Mesendoderm (in vitro differentiated cells): ENCODE measurements around the gene PAOX. TPM values are rescaled to one million over a fixed set of nuclear protein-coding genes. Genes with fewer than 3 reads are reported as not detected.

Experiments used
- DNase-seq: peaks from one replicate; pipeline ENCODE4 v3.0.0; 2013
- H2AK5ac ChIP-seq: 2 replicates; pipeline ENCODE4 v1.6.1; 2013; ENCODE audit warnings: low read length, inconsistent platforms
- H2BK120ac ChIP-seq: 2 replicates; pipeline ENCODE4 v1.6.1; 2013; ENCODE audit warnings: low read depth, mild to moderate bottlenecking, low read length, moderate library complexity, mixed read lengths
- H2BK15ac ChIP-seq: replicated peaks from 2 replicates; pipeline ENCODE4 v1.6.1; 2013; ENCODE audit warnings: low read depth, mild to moderate bottlenecking, moderate library complexity
- H2BK5ac ChIP-seq: 2 replicates; pipeline ENCODE4 v1.6.1; 2013; ENCODE audit warnings: low read length, inconsistent platforms
- H3K18ac ChIP-seq: 2 replicates; pipeline ENCODE4 v1.6.1; 2013; ENCODE audit warnings: mild to moderate bottlenecking, low read length, mixed read lengths
- H3K23ac ChIP-seq: one replicate; pipeline ENCODE4 v1.6.1; 2013; ENCODE audit warnings: low read length
- H3K27ac ChIP-seq: 2 replicates; pipeline ENCODE4 v1.5.1; 2013; ENCODE audit warnings: low read depth, mild to moderate bottlenecking, inconsistent platforms, low read length, moderate library complexity
- H3K27me3 ChIP-seq: 2 replicates; pipeline ENCODE4 v1.6.1; 2013; ENCODE audit warnings: low read length, control low read depth, mild to moderate bottlenecking, inconsistent platforms; ENCODE audit not compliant: insufficient read depth, poor library complexity
- H3K36me3 ChIP-seq: 2 replicates; pipeline ENCODE4 v1.6.1; 2013; ENCODE audit warnings: low read length, inconsistent platforms; ENCODE audit not compliant: control insufficient read depth, insufficient read depth
- H3K4ac ChIP-seq: one replicate; pipeline ENCODE4 v1.6.1; 2013; ENCODE audit warnings: low read depth, mild to moderate bottlenecking, low read length, moderate library complexity
- H3K4me1 ChIP-seq: 2 replicates; pipeline ENCODE4 v1.6.1; 2013; ENCODE audit warnings: low read depth, low read length, inconsistent platforms; ENCODE audit not compliant: control insufficient read depth
- H3K4me2 ChIP-seq: 2 replicates; pipeline ENCODE4 v1.6.1; 2013; ENCODE audit warnings: low read length
- H3K4me3 ChIP-seq: 2 replicates; pipeline ENCODE4 v1.5.1; 2013; ENCODE audit warnings: mild to moderate bottlenecking, low read length
- H3K56ac ChIP-seq: one replicate; pipeline ENCODE4 v1.6.1; 2013; ENCODE audit warnings: low read length
- H3K79me1 ChIP-seq: 2 replicates; pipeline ENCODE4 v1.6.1; 2013; ENCODE audit warnings: low read length, inconsistent platforms
- H3K79me2 ChIP-seq: 2 replicates; pipeline ENCODE4 v1.6.1; 2013; ENCODE audit warnings: mild to moderate bottlenecking, low read length; ENCODE audit not compliant: control insufficient read depth, insufficient read depth
- H3K9ac ChIP-seq: 2 replicates; pipeline ENCODE4 v1.6.1; 2013; ENCODE audit warnings: low read length, inconsistent platforms
- H4K5ac ChIP-seq: one replicate; pipeline ENCODE4 v1.6.1; 2013; ENCODE audit warnings: low read length
- H4K8ac ChIP-seq: one replicate; pipeline ENCODE4 v1.6.1; 2013; ENCODE audit warnings: low read depth, mild to moderate bottlenecking, control low read depth, low read length, moderate library complexity
- WGBS: extraction: QIAGEN DNeasy Blood & Tissue Kit; methylation state at CpG from one replicate; pipeline ENCODE4 v1.1.7; 2013; ENCODE audit warnings: low lambda C conversion rate, missing lambda C conversion rate; ENCODE audit not compliant: insufficient coverage; ENCODE audit errors: extremely low coverage; 5-methylcytosine and 5-hydroxymethylcytosine counted together
- small RNA-seq: library from polyadenylated mRNA; stranded (forward); fragments of <200 nt; extraction: miRNeasy Mini kit (QIAGEN cat#:217004); gene quantifications from one replicate; pipeline ENCODE3, GENCODE V24; 2013; ENCODE audit not compliant: insufficient read depth

Gene PAOX

DNA sequence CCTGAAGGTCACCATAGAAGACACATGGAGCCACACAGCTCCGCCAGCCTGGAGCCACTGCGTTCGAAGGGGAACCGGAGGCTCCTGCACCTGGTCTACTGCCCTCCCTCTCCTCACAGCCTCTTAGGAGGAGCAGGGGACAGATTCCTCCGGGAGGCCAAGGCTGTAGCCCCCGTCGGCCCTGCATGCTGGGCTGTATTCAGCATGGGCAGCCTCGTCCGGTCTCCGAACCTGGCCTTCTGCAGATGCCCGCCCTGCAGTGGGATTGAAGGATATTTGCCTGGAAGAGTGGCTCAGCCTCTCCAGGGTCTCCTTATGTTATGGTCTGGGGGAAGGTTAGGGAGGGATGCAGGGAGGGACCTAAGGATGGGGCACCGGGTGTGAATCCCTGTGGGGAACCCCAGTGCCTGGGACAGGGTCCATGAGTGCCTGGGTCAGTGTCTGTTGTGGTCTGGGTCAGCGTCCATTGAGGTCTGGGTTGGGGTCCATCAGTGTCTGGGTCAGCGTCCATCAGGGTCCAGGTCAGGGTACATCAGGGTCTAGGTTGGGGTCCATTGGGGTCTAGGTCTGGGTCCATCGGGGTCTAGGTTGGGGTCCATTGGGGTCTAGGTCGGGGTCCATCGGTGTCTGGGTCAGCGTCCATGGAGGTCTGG, 61.7 kb downstream of the PAOX start:
- Histone ChIP-seq H3K79me1 (no peaks in the 10 kb centered on the region), H3K27me3 (no peaks in the 10 kb centered on the region), H2BK120ac (no peak overlapping the region), H3K56ac (no peak overlapping the region), H3K79me2 (no peaks in the 10 kb centered on the region), H3K4ac (no peak overlapping the region), H3K27ac (no peak overlapping the region), H4K8ac (no peak overlapping the region), H4K5ac (no peak overlapping the region), H2AK5ac (no peak overlapping the region), H3K18ac (no peak overlapping the region), H3K23ac (no peak overlapping the region), H3K4me2 (no peak overlapping the region), H3K4me3 (no peak overlapping the region), H2BK15ac (no peak overlapping the region), H2BK5ac (no peak overlapping the region), H3K4me1 (no peaks in the 10 kb centered on the region), H3K36me3 (no peaks in the 10 kb centered on the region), H3K9ac (no peak overlapping the region)
- no CpG with 5 or more reads among the region's 18 CpGs for WGBS
- no peak for DNase-seq

Small RNA genes lying within 50 kb of the gene (small RNA-seq; reads per million reads assigned to genes)
- not detected for gene AL360181.4
- gene BANF1P2 = not detected
- 5.7 reads per million, percentile 74 among the genes with 10 or more reads in this experiment for gene MIR3944
